ENCODE measurements around the gene TRAPPC2.
"Not testable (repeated sequence)": the region's sequence is repeated elsewhere in the genome, so short reads cannot be mapped to it uniquely, and the experiment has no call there.

Gene TRAPPC2

GRCh38 chrX:13697455-13697854, 37.0 kb downstream of the TRAPPC2 start:
- no peak for DNase-seq

- DNase-seq: no peak
These were observed 38.8 kb downstream of the TRAPPC2 start for GRCh38 chrX:13695601-13696115.

- no peak for DNase-seq
These were observed 39.4 kb downstream of the TRAPPC2 start for GRCh38 chrX:13694983-13695382.

- no peak for DNase-seq
These were observed 40.1 kb downstream of the TRAPPC2 start for GRCh38 chrX:13694359-13694758.

- no peak for DNase-seq
These were observed 41.0 kb downstream of the TRAPPC2 start for GRCh38 chrX:13693341-13693961.

- no peak for DNase-seq
These were observed 41.6 kb downstream of the TRAPPC2 start for GRCh38 chrX:13692771-13693231.

GRCh38 chrX:13691841-13692371, 42.5 kb downstream of the TRAPPC2 start:
- no peak for DNase-seq

- DNase-seq: peak; percentile 28
These were observed 43.6 kb downstream of the TRAPPC2 start for GRCh38 chrX:13690836-13691235.

GRCh38 chrX:13689741-13690211, 44.6 kb downstream of the TRAPPC2 start:
- no peak for DNase-seq

- DNase-seq: peak; percentile 81
These were observed 45.3 kb downstream of the TRAPPC2 start, which contains the start of gene RAB9A for GRCh38 chrX:13688958-13689740. Gene RAB9A (plus strand): TSS chrX:13689128. CDS start chrX:13708747, 19,619 bp downstream.

- DNase-seq: no peak
These were observed 45.9 kb downstream of the TRAPPC2 start for GRCh38 chrX:13688384-13688957.

- no peak for DNase-seq
These were observed 47.2 kb downstream of the TRAPPC2 start for GRCh38 chrX:13687203-13687602.

GRCh38 chrX:13685126-13685763, 49.2 kb downstream of the TRAPPC2 start:
- no peak for DNase-seq

GRCh38 chrX:13684361-13684760, 50.1 kb downstream of the TRAPPC2 start:
- no peak for DNase-seq

- DNase-seq: no peak
These were observed 52.8 kb downstream of the TRAPPC2 start for GRCh38 chrX:13681595-13681994.

GRCh38 chrX:13679700-13680099, 54.7 kb downstream of the TRAPPC2 start:
- not testable (repeated sequence) for DNase-seq

- DNase-seq: no peak
These were observed 57.5 kb downstream of the TRAPPC2 start for GRCh38 chrX:13676885-13677284.

GRCh38 chrX:13673016-13673415, 61.4 kb downstream of the TRAPPC2 start:
- no peak for DNase-seq

- DNase-seq: no peak
These were observed 64.2 kb downstream of the TRAPPC2 start for GRCh38 chrX:13670197-13670596.

- not testable (repeated sequence) for DNase-seq
These were observed 64.7 kb downstream of the TRAPPC2 start for GRCh38 chrX:13669755-13670154.

GRCh38 chrX:13669246-13669737, 65.1 kb downstream of the TRAPPC2 start:
- peak; percentile 70 for DNase-seq

GRCh38 chrX:13667919-13668318, 66.5 kb downstream of the TRAPPC2 start:
- DNase-seq: no peak

- DNase-seq: no peak
These were observed 67.6 kb downstream of the TRAPPC2 start for GRCh38 chrX:13666836-13667235.
